Measurements from ENCODE around the gene SPINK14.

The SPINK14 gene

GRCh38 chr5:148172377-148172776 lies 4.0 kb downstream of the SPINK14 start:
- TF ChIP-seq SIN3A (IDR thresholded peaks at IDR 0.05; ENCODE audit: borderline replicate concordance, insufficient read depth, low read length): no peak
- no peak for TF ChIP-seq REST (IDR thresholded peaks at IDR 0.05; ENCODE audit: insufficient read depth in 1 of 2, low read depth in 2 of 2, low read length in 2 of 2)
- no peak for TF ChIP-seq TAF1 (IDR thresholded peaks at IDR 0.05; ENCODE audit: borderline replicate concordance, insufficient read depth, low read length)
- TF ChIP-seq POLR2AphosphoS5 (IDR thresholded peaks at IDR 0.05; ENCODE audit: low read depth, low read length): no peak
- no peak for TF ChIP-seq FOXP2 (optimal IDR thresholded peaks at IDR 0.05; ENCODE audit: borderline replicate concordance, extremely low read depth, extremely low read length, insufficient read depth)

GRCh38 chr5:148176480-148176879 lies 8.1 kb downstream of the SPINK14 start:
- no peak for TF ChIP-seq POLR2AphosphoS5 (IDR thresholded peaks at IDR 0.05; ENCODE audit: low read depth, low read length)
- no peak for TF ChIP-seq FOXP2 (optimal IDR thresholded peaks at IDR 0.05; ENCODE audit: borderline replicate concordance, extremely low read depth, extremely low read length, insufficient read depth)
- no peak for TF ChIP-seq SIN3A (IDR thresholded peaks at IDR 0.05; ENCODE audit: borderline replicate concordance, insufficient read depth, low read length)
- TF ChIP-seq REST (IDR thresholded peaks at IDR 0.05; ENCODE audit: insufficient read depth in 1 of 2, low read depth in 2 of 2, low read length in 2 of 2): no peak

GRCh38 chr5:148177207-148177606 lies 8.9 kb downstream of the SPINK14 start:
- TF ChIP-seq REST (IDR thresholded peaks at IDR 0.05; ENCODE audit: insufficient read depth in 1 of 2, low read depth in 2 of 2, low read length in 2 of 2) (no peak), FOXP2 (optimal IDR thresholded peaks at IDR 0.05; ENCODE audit: borderline replicate concordance, extremely low read depth, extremely low read length, insufficient read depth) (no peak), TAF1 (IDR thresholded peaks at IDR 0.05; ENCODE audit: borderline replicate concordance, insufficient read depth, low read length) (no peak), SIN3A (IDR thresholded peaks at IDR 0.05; ENCODE audit: borderline replicate concordance, insufficient read depth, low read length) (no peak), POLR2AphosphoS5 (IDR thresholded peaks at IDR 0.05; ENCODE audit: low read depth, low read length) (no peak)

DNA sequence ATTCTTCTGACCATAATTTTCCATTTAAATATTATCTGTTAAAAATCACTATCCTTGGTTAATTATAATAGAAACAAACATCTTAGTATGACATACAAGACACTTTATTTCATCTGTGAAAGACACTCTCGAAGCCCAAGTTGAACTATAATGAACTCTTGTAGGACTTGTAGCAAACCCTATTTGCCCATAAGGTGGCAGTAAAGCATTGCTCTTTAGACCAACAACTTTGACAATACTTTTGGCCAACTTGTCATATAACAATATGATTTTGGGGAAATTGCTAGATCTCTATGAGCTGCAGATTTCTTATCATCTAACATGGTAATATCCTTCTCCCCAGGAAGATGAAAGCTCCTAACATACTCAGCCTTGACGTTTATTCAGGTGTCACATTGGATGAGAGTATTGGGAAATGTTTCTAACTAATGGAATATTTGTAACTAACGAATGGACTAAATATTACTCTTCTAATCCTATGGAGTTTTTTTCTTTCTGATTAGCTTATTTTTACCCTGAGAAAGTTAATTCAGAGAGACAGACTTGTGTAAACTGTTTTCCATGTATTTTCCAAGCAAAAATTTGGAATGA lies 11.0 kb downstream of the SPINK14 start:
- no peak for TF ChIP-seq FOXP2 (optimal IDR thresholded peaks at IDR 0.05; ENCODE audit: borderline replicate concordance, extremely low read depth, extremely low read length, insufficient read depth)
- TF ChIP-seq TAF1 (IDR thresholded peaks at IDR 0.05; ENCODE audit: borderline replicate concordance, insufficient read depth, low read length): no peak
- no peak for TF ChIP-seq POLR2AphosphoS5 (IDR thresholded peaks at IDR 0.05; ENCODE audit: low read depth, low read length)
- TF ChIP-seq SIN3A (IDR thresholded peaks at IDR 0.05; ENCODE audit: borderline replicate concordance, insufficient read depth, low read length): no peak
- TF ChIP-seq REST (IDR thresholded peaks at IDR 0.05; ENCODE audit: insufficient read depth in 1 of 2, low read depth in 2 of 2, low read length in 2 of 2): no peak

Measured in PFSK-1 (cell line).